ENCODE results near the gene GIT1.

DNA sequence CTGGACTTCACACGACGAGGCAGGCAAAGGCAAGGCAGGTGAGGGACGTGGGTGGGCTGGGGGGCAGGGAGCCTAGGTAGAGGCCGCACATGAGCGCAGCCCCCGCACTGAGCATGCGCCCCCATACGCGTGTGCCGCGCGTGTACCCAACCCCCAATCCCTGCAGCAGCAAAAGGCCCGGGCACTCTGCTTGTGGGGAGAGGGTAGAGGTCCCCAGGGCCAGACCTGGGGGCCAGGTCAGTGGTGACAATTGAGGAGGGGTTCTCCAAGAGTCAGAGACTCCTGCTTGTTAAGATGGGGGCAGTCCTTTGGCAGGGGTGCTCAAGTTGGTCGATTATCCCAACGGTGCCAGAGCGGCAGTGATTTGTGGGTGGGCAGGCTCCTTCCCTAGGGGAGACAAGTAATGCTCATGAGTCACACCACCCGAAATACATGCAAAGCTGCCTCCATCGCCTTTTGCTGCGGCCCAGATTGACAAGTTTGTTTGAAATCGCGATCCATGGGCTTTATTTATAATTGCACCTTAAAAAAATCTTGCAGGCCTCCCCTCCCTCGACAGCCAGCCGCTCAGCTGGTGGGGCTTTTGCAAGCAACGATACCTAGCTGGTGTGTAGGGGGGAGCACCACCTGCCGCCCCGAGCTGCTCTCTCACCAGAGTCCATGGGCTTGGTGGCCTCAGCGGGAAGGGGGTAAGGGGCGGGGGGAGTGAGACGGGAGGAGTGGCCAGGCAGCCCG is 1.1 kb upstream of the GIT1 start:
- TF ChIP-seq EZH2phosphoT487 (IDR thresholded peaks at IDR 0.05; ENCODE audit: low read depth, severe bottlenecking, unreplicated experiment) (no peak), EZH2 (IDR thresholded peaks at IDR 0.05; ENCODE audit: borderline replicate concordance) (no peak)
- TF ChIP-seq, protein P1, sequence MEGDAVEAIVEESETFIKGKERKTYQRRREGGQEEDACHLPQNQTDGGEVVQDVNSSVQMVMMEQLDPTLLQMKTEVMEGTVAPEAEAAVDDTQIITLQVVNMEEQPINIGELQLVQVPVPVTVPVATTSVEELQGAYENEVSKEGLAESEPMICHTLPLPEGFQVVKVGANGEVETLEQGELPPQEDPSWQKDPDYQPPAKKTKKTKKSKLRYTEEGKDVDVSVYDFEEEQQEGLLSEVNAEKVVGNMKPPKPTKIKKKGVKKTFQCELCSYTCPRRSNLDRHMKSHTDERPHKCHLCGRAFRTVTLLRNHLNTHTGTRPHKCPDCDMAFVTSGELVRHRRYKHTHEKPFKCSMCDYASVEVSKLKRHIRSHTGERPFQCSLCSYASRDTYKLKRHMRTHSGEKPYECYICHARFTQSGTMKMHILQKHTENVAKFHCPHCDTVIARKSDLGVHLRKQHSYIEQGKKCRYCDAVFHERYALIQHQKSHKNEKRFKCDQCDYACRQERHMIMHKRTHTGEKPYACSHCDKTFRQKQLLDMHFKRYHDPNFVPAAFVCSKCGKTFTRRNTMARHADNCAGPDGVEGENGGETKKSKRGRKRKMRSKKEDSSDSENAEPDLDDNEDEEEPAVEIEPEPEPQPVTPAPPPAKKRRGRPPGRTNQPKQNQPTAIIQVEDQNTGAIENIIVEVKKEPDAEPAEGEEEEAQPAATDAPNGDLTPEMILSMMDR (IDR thresholded peaks at IDR 0.05; ENCODE audit: poor library complexity) = no peak

All from hepatocyte (in vitro differentiated cells).